ENCODE data around the gene MZB1. TPM values are rescaled to one million over a fixed set of nuclear protein-coding genes. Genes with fewer than 3 reads are reported as not detected.
A peak's percentile ranks its signal among the peaks of the same experiment; 100 is the strongest.

Gene MZB1
- polyA plus RNA-seq (2013, experiment 1 of 2), result 0.31 TPM
- 0.32 TPM for polyA plus RNA-seq (2013, experiment 2 of 2)

- Histone ChIP-seq H2BK5ac (ENCODE audit: low read length) (no peak within 1 kb of the TSS), H3K4me1 (ENCODE audit: control insufficient read depth in 2 of 2, insufficient read depth in 1 of 2, low read depth in 1 of 2, low read length in 2 of 2) (peaks cover 2 to 9% of the 10 kb centered on the region in 2 donors), H2AK5ac (ENCODE audit: low read depth, low read length) (no peak within 1 kb of the TSS), H3K27me3 (ENCODE audit: control insufficient read depth in 3 of 3, insufficient read depth in 3 of 3, low read depth in 1 of 3, low read length in 3 of 3) (peaks cover 24 to 57% (median 37%) of the 10 kb centered on the region in 3 experiments), H3K9me3 (replicated peaks in 1 of 2; ENCODE audit: control insufficient read depth in 2 of 2, insufficient read depth in 1 of 2, low read depth in 1 of 2, low read length in 2 of 2) (peaks cover 0 to 17% of the 10 kb centered on the region in 2 donors), H3K79me1 (ENCODE audit: low read depth, low read length) (peaks cover 2% of the 10 kb centered on the region), H3K9ac (ENCODE audit: low read depth, low read length, poor library complexity) (peak within 1 kb of the TSS; percentile 27), H2BK15ac (ENCODE audit: low read length) (peak within 1 kb of the TSS; percentile 60), H3K4me3 (ENCODE audit: low read length in 2 of 2) (peak within 1 kb of the TSS in 1 of 2 donors; percentile 23), H3K36me3 (replicated peaks in 1 of 2; ENCODE audit: control insufficient read depth in 2 of 2, insufficient read depth in 2 of 2, low read length in 2 of 2) (no peaks in the 10 kb centered on the region), H4K8ac (ENCODE audit: low read depth, low read length) (no peak within 1 kb of the TSS), H3K4ac (ENCODE audit: low read length) (no peak within 1 kb of the TSS), H3K18ac (ENCODE audit: low read length) (no peak within 1 kb of the TSS), H3K27ac (replicated peaks; ENCODE audit: low read length) (no peak within 1 kb of the TSS), H3K4me2 (ENCODE audit: insufficient read depth, low read length, poor library complexity, severe bottlenecking) (no peak within 1 kb of the TSS), H4K91ac (ENCODE audit: low read depth, low read length, poor library complexity) (no peak within 1 kb of the TSS), H3K23ac (ENCODE audit: low read depth, low read length, poor library complexity) (no peak within 1 kb of the TSS), H2BK12ac (ENCODE audit: low read length) (no peak within 1 kb of the TSS), H2AFZ (ENCODE audit: low read length) (peak within 1 kb of the TSS; percentile 69), H2BK120ac (ENCODE audit: low read depth, low read length) (peak within 1 kb of the TSS; percentile 32), H3K14ac (ENCODE audit: low read length) (no peak within 1 kb of the TSS)
- no peak for DNase-seq (ENCODE audit: low spot score)
- no CpG with 5 or more reads among the region's 11 CpGs for WGBS, 2 donors (ENCODE audit: extremely low coverage in 2 of 2, insufficient read length in 2 of 2, insufficient replicate concordance in 1 of 2)
These were observed at the start of gene MZB1 for GRCh38 chr5:139389701-139390638. Gene MZB1, minus strand, starts transcription at chr5:139389913. Its CDS starts 57 bp downstream, at chr5:139389856.

- Histone ChIP-seq H2AFZ (ENCODE audit: low read length) (peak within 1 kb of the TSS; percentile 91), H3K27ac (replicated peaks; ENCODE audit: low read length) (peak within 1 kb of the TSS; percentile 89), H3K23ac (ENCODE audit: low read depth, low read length, poor library complexity) (peak within 1 kb of the TSS; percentile 31), H4K8ac (ENCODE audit: low read depth, low read length) (no peak within 1 kb of the TSS), H3K4me1 (ENCODE audit: control insufficient read depth in 2 of 2, insufficient read depth in 1 of 2, low read depth in 1 of 2, low read length in 2 of 2) (peaks cover 4 to 11% of the 10 kb centered on the region in 2 donors), H2AK5ac (ENCODE audit: low read depth, low read length) (no peak within 1 kb of the TSS), H2BK120ac (ENCODE audit: low read depth, low read length) (no peak within 1 kb of the TSS), H2BK15ac (ENCODE audit: low read length) (no peak within 1 kb of the TSS), H4K91ac (ENCODE audit: low read depth, low read length, poor library complexity) (no peak within 1 kb of the TSS), H3K14ac (ENCODE audit: low read length) (no peak within 1 kb of the TSS), H3K4me2 (ENCODE audit: insufficient read depth, low read length, poor library complexity, severe bottlenecking) (peak within 1 kb of the TSS; percentile 79), H3K9ac (ENCODE audit: low read depth, low read length, poor library complexity) (peak within 1 kb of the TSS; percentile 81), H3K27me3 (ENCODE audit: control insufficient read depth in 3 of 3, insufficient read depth in 3 of 3, low read depth in 1 of 3, low read length in 3 of 3) (peaks cover 0 to 7% (median 0%) of the 10 kb centered on the region in 3 experiments), H3K18ac (ENCODE audit: low read length) (peak within 1 kb of the TSS; percentile 95), H2BK12ac (ENCODE audit: low read length) (no peak within 1 kb of the TSS), H3K79me1 (ENCODE audit: low read depth, low read length) (peaks cover 3% of the 10 kb centered on the region), H3K4me3 (ENCODE audit: low read length in 2 of 2) (peak within 1 kb of the TSS; percentile 74 to 83), H3K36me3 (replicated peaks in 1 of 2; ENCODE audit: control insufficient read depth in 2 of 2, insufficient read depth in 2 of 2, low read length in 2 of 2) (peaks cover 6 to 29% of the 10 kb centered on the region in 2 donors), H2BK5ac (ENCODE audit: low read length) (no peak within 1 kb of the TSS), H3K4ac (ENCODE audit: low read length) (no peak within 1 kb of the TSS), H3K9me3 (replicated peaks in 1 of 2; ENCODE audit: control insufficient read depth in 2 of 2, insufficient read depth in 1 of 2, low read depth in 1 of 2, low read length in 2 of 2) (no peaks in the 10 kb centered on the region)
- no CpG with 5 or more reads among the region's 49 CpGs for WGBS, 2 donors (ENCODE audit: extremely low coverage in 2 of 2, insufficient read length in 2 of 2, insufficient replicate concordance in 1 of 2)
- DNase-seq (ENCODE audit: low spot score), result peak; percentile 93
These were observed 49.5 kb upstream of the MZB1 start, which contains the start of gene DNAJC18 for GRCh38 chr5:139439013-139439903. Gene DNAJC18, minus strand, starts transcription at chr5:139439525. Its CDS starts 80 bp downstream, at chr5:139439445.

- H3K23ac ChIP-seq (ENCODE audit: low read depth, low read length, poor library complexity), result no peak overlapping the region
- H3K27me3 ChIP-seq (ENCODE audit: control insufficient read depth in 3 of 3, insufficient read depth in 3 of 3, low read depth in 1 of 3, low read length in 3 of 3), result peaks cover 0 to 6% (median 0%) of the 10 kb centered on the region in 3 experiments
- H2BK12ac ChIP-seq (ENCODE audit: low read length), result no peak overlapping the region
- peak overlapping the region; percentile 74 to 75 for H3K4me3 ChIP-seq (ENCODE audit: low read length in 2 of 2)
- peaks cover 4 to 11% of the 10 kb centered on the region in 2 donors for H3K4me1 ChIP-seq (ENCODE audit: control insufficient read depth in 2 of 2, insufficient read depth in 1 of 2, low read depth in 1 of 2, low read length in 2 of 2)
- H4K8ac ChIP-seq (ENCODE audit: low read depth, low read length), result no peak overlapping the region
- no CpG with 5 or more reads among the region's 8 CpGs for WGBS, 2 donors (ENCODE audit: extremely low coverage in 2 of 2, insufficient read length in 2 of 2, insufficient replicate concordance in 1 of 2)
- H3K18ac ChIP-seq (ENCODE audit: low read length), result no peak overlapping the region
- no peak overlapping the region for H2BK5ac ChIP-seq (ENCODE audit: low read length)
- H3K4me2 ChIP-seq (ENCODE audit: insufficient read depth, low read length, poor library complexity, severe bottlenecking), result peak overlapping the region; percentile 79
- H3K79me1 ChIP-seq (ENCODE audit: low read depth, low read length), result peaks cover 3% of the 10 kb centered on the region
- no peak overlapping the region for H2BK15ac ChIP-seq (ENCODE audit: low read length)
- no peak overlapping the region for H3K4ac ChIP-seq (ENCODE audit: low read length)
- no peak overlapping the region for H2AK5ac ChIP-seq (ENCODE audit: low read depth, low read length)
- no peak overlapping the region for H3K27ac ChIP-seq (replicated peaks; ENCODE audit: low read length)
- peaks cover 6 to 33% of the 10 kb centered on the region in 2 donors for H3K36me3 ChIP-seq (replicated peaks in 1 of 2; ENCODE audit: control insufficient read depth in 2 of 2, insufficient read depth in 2 of 2, low read length in 2 of 2)
- DNase-seq (ENCODE audit: low spot score), result no peak
- no peaks in the 10 kb centered on the region for H3K9me3 ChIP-seq (replicated peaks in 1 of 2; ENCODE audit: control insufficient read depth in 2 of 2, insufficient read depth in 1 of 2, low read depth in 1 of 2, low read length in 2 of 2)
- H2AFZ ChIP-seq (ENCODE audit: low read length), result peak overlapping the region; percentile 91
- no peak overlapping the region for H4K91ac ChIP-seq (ENCODE audit: low read depth, low read length, poor library complexity)
- H3K14ac ChIP-seq (ENCODE audit: low read length), result no peak overlapping the region
- no peak overlapping the region for H2BK120ac ChIP-seq (ENCODE audit: low read depth, low read length)
- H3K9ac ChIP-seq (ENCODE audit: low read depth, low read length, poor library complexity), result no peak overlapping the region
These were observed 48.9 kb upstream of the MZB1 start for GRCh38 chr5:139438707-139439012.
